MV-4-11 (cell line): ENCODE results near the gene HARBI1.

Source experiments
- DNase-seq: peaks from one replicate; lab custom pipeline; 2025; lab: John Stamatoyannopoulos, UW

Gene HARBI1

GRCh38 chr11:46633291-46634217, 16.5 kb upstream of the HARBI1 start:
- DNase-seq = peak; percentile 40

- DNase-seq = no peak
These were observed 15.5 kb upstream of the HARBI1 start for GRCh38 chr11:46632502-46632901.

- DNase-seq = no peak
These were observed 14.6 kb upstream of the HARBI1 start for GRCh38 chr11:46631676-46632075.

- DNase-seq = no peak
These were observed 13.2 kb upstream of the HARBI1 start for GRCh38 chr11:46630237-46630636.

- no peak for DNase-seq
These were observed 11.9 kb upstream of the HARBI1 start for GRCh38 chr11:46628961-46629360.

- no peak for DNase-seq
These were observed 8.4 kb upstream of the HARBI1 start for GRCh38 chr11:46625406-46625805.

GRCh38 chr11:46618837-46619236, 1.8 kb upstream of the HARBI1 start:
- peak; percentile 16 for DNase-seq

GRCh38 chr11:46617972-46618314, 916 bp upstream of the HARBI1 start:
- DNase-seq = no peak

GRCh38 chr11:46616551-46617133, 385 bp downstream of the HARBI1 start:
- no peak for DNase-seq

GRCh38 chr11:46615756-46616155, 1.3 kb downstream of the HARBI1 start:
- DNase-seq = no peak

- no peak for DNase-seq
These were observed 4.7 kb downstream of the HARBI1 start for GRCh38 chr11:46612326-46612725.

GRCh38 chr11:46611526-46612304, 5.3 kb downstream of the HARBI1 start:
- DNase-seq = no peak

- no peak for DNase-seq
These were observed 7.6 kb downstream of the HARBI1 start for GRCh38 chr11:46609386-46609785.

- DNase-seq = no peak
These were observed 9.5 kb downstream of the HARBI1 start for GRCh38 chr11:46607516-46607915.

GRCh38 chr11:46604796-46605195, 12.2 kb downstream of the HARBI1 start:
- no peak for DNase-seq

GRCh38 chr11:46603704-46604308, 13.2 kb downstream of the HARBI1 start:
- DNase-seq = peak; percentile 58

- DNase-seq = no peak
These were observed 15.9 kb downstream of the HARBI1 start for GRCh38 chr11:46601129-46601528.

GRCh38 chr11:46600194-46600960, 16.6 kb downstream of the HARBI1 start:
- no peak for DNase-seq

- no peak for DNase-seq
These were observed 17.5 kb downstream of the HARBI1 start for GRCh38 chr11:46599340-46600193.

GRCh38 chr11:46597609-46598219, 19.3 kb downstream of the HARBI1 start:
- peak; percentile 68 for DNase-seq
